SHP77 treated with DMSO at 0.1 percent for 48 hours (cell line): ENCODE data around the gene TRIM9.
"Not testable (repeated sequence)": the region's sequence is repeated elsewhere in the genome, so short reads cannot be mapped to it uniquely, and the experiment has no call there.

ENCODE experiments used
- DNase-seq: peaks from one replicate; lab custom pipeline; 2025; lab: John Stamatoyannopoulos, UW

TRIM9 gene

GRCh38 chr14:51004352-51004800 lies 90.5 kb downstream of the TRIM9 start:
- DNase-seq, result peak; percentile 45

GRCh38 chr14:51002406-51002999 lies 92.4 kb downstream of the TRIM9 start:
- no peak for DNase-seq

GRCh38 chr14:51000566-51000965 lies 94.3 kb downstream of the TRIM9 start:
- no peak for DNase-seq

- DNase-seq, result no peak
These were observed 95.2 kb downstream of the TRIM9 start for GRCh38 chr14:50999726-51000125.

GRCh38 chr14:50998612-50999011 lies 96.3 kb downstream of the TRIM9 start:
- DNase-seq, result no peak

- DNase-seq, result no peak
These were observed 97.2 kb downstream of the TRIM9 start for GRCh38 chr14:50997712-50998111.

GRCh38 chr14:50994158-50994557 lies 100.7 kb downstream of the TRIM9 start:
- DNase-seq, result not testable (repeated sequence)

GRCh38 chr14:50985859-50986331 lies 109.0 kb downstream of the TRIM9 start:
- no peak for DNase-seq

GRCh38 chr14:50985124-50985858 lies 109.6 kb downstream of the TRIM9 start:
- no peak for DNase-seq

- DNase-seq, result no peak
These were observed 110.7 kb downstream of the TRIM9 start for GRCh38 chr14:50984036-50984710.

- no peak for DNase-seq
These were observed 114.7 kb downstream of the TRIM9 start for GRCh38 chr14:50979941-50980850.

GRCh38 chr14:50978888-50979287 lies 116.0 kb downstream of the TRIM9 start:
- DNase-seq, result no peak

GRCh38 chr14:50978529-50978871 lies 116.4 kb downstream of the TRIM9 start:
- no peak for DNase-seq

GRCh38 chr14:50977863-50978528 lies 116.9 kb downstream of the TRIM9 start:
- no peak for DNase-seq

GRCh38 chr14:50974118-50974517 lies 120.8 kb downstream of the TRIM9 start:
- no peak for DNase-seq

- no peak for DNase-seq
These were observed 122.2 kb downstream of the TRIM9 start for GRCh38 chr14:50972734-50973133.

- DNase-seq, result no peak
These were observed 123.8 kb downstream of the TRIM9 start for GRCh38 chr14:50970886-50971781.

GRCh38 chr14:50967790-50968189 lies 127.1 kb downstream of the TRIM9 start:
- DNase-seq, result no peak

GRCh38 chr14:50967103-50967502 lies 127.8 kb downstream of the TRIM9 start:
- no peak for DNase-seq

GRCh38 chr14:50964683-50965390 lies 130.1 kb downstream of the TRIM9 start:
- DNase-seq, result no peak
